Measurements from ENCODE around the gene RAPGEF2. TPM values are rescaled to one million over a fixed set of nuclear protein-coding genes. Genes with fewer than 3 reads are reported as not detected.
"Not testable (repeated sequence)": the region's sequence is repeated elsewhere in the genome, so short reads cannot be mapped to it uniquely, and the experiment has no call there.

Gene RAPGEF2
- total RNA-seq, 1 donor: 57.9 TPM

- H3K9me3 ChIP-seq (ENCODE audit: low read depth, low read length): no peaks in the 10 kb centered on the region
- H3K4me1 ChIP-seq (ENCODE audit: insufficient read depth, low read length): peaks cover 7% of the 10 kb centered on the region
- H3K27me3 ChIP-seq (ENCODE audit: insufficient read depth, low read length): no peaks in the 10 kb centered on the region
- no peak overlapping the region for H3K4me3 ChIP-seq (ENCODE audit: low read length)
Measured at GRCh38 chr4:159077702-159078495, 25.0 kb upstream of the RAPGEF2 start.

GRCh38 chr4:159079074-159079473, 23.8 kb upstream of the RAPGEF2 start:
- Histone ChIP-seq H3K9me3 (ENCODE audit: low read depth, low read length) (no peaks in the 10 kb centered on the region), H3K27me3 (ENCODE audit: insufficient read depth, low read length) (no peaks in the 10 kb centered on the region), H3K4me3 (ENCODE audit: low read length) (no peak overlapping the region)

GRCh38 chr4:159086606-159087005, 16.3 kb upstream of the RAPGEF2 start:
- Histone ChIP-seq H3K9me3 (ENCODE audit: low read depth, low read length) (no peaks in the 10 kb centered on the region), H3K27me3 (ENCODE audit: insufficient read depth, low read length) (no peaks in the 10 kb centered on the region), H3K4me1 (ENCODE audit: insufficient read depth, low read length) (no peaks in the 10 kb centered on the region), H3K4me3 (ENCODE audit: low read length) (no peak overlapping the region)

More at GRCh38 chr4:159079074-159079473, 23.8 kb upstream of the RAPGEF2 start:
- H3K4me1 ChIP-seq (ENCODE audit: insufficient read depth, low read length): peaks cover 7% of the 10 kb centered on the region

- H3K9me3 ChIP-seq (ENCODE audit: low read depth, low read length): no peaks in the 10 kb centered on the region
- no peak overlapping the region for H3K4me3 ChIP-seq (ENCODE audit: low read length)
- H3K4me1 ChIP-seq (ENCODE audit: insufficient read depth, low read length): no peaks in the 10 kb centered on the region
- H3K27me3 ChIP-seq (ENCODE audit: insufficient read depth, low read length): no peaks in the 10 kb centered on the region
Measured at GRCh38 chr4:159090255-159090654, 12.6 kb upstream of the RAPGEF2 start.

GRCh38 chr4:159094156-159094555, 8.7 kb upstream of the RAPGEF2 start:
- H3K4me1 ChIP-seq (ENCODE audit: insufficient read depth, low read length); H3K4me3 ChIP-seq (ENCODE audit: low read length); H3K27me3 ChIP-seq (ENCODE audit: insufficient read depth, low read length); H3K9me3 ChIP-seq (ENCODE audit: low read depth, low read length): not testable (repeated sequence)

GRCh38 chr4:159096434-159096833, 6.4 kb upstream of the RAPGEF2 start:
- Histone ChIP-seq H3K27me3 (ENCODE audit: insufficient read depth, low read length) (no peaks in the 10 kb centered on the region), H3K9me3 (ENCODE audit: low read depth, low read length) (no peaks in the 10 kb centered on the region), H3K4me3 (ENCODE audit: low read length) (no peak overlapping the region), H3K4me1 (ENCODE audit: insufficient read depth, low read length) (no peaks in the 10 kb centered on the region)

GRCh38 chr4:159097144-159097543, 5.7 kb upstream of the RAPGEF2 start:
- peaks cover 1% of the 10 kb centered on the region for H3K4me1 ChIP-seq (ENCODE audit: insufficient read depth, low read length)
- no peaks in the 10 kb centered on the region for H3K9me3 ChIP-seq (ENCODE audit: low read depth, low read length)
- no peak overlapping the region for H3K4me3 ChIP-seq (ENCODE audit: low read length)
- peaks cover 1% of the 10 kb centered on the region for H3K27me3 ChIP-seq (ENCODE audit: insufficient read depth, low read length)

GRCh38 chr4:159097785-159098184, 5.1 kb upstream of the RAPGEF2 start:
- peaks cover 6% of the 10 kb centered on the region for H3K4me1 ChIP-seq (ENCODE audit: insufficient read depth, low read length)
- peaks cover 4% of the 10 kb centered on the region for H3K27me3 ChIP-seq (ENCODE audit: insufficient read depth, low read length)
- no peak overlapping the region for H3K4me3 ChIP-seq (ENCODE audit: low read length)
- no peaks in the 10 kb centered on the region for H3K9me3 ChIP-seq (ENCODE audit: low read depth, low read length)

GRCh38 chr4:159098482-159099127, 4.3 kb upstream of the RAPGEF2 start:
- H3K4me3 ChIP-seq (ENCODE audit: low read length): no peak overlapping the region
- H3K27me3 ChIP-seq (ENCODE audit: insufficient read depth, low read length): peaks cover 4% of the 10 kb centered on the region
- H3K4me1 ChIP-seq (ENCODE audit: insufficient read depth, low read length): peaks cover 6% of the 10 kb centered on the region
- H3K9me3 ChIP-seq (ENCODE audit: low read depth, low read length): no peaks in the 10 kb centered on the region

- Histone ChIP-seq H3K9me3 (ENCODE audit: low read depth, low read length) (no peaks in the 10 kb centered on the region), H3K27me3 (ENCODE audit: insufficient read depth, low read length) (peaks cover 4% of the 10 kb centered on the region), H3K4me1 (ENCODE audit: insufficient read depth, low read length) (peaks cover 32% of the 10 kb centered on the region), H3K4me3 (ENCODE audit: low read length) (peak overlapping the region; percentile 83)
Measured at GRCh38 chr4:159101988-159102621, 774 bp upstream of the RAPGEF2 start.

GRCh38 chr4:159103384-159103990, 608 bp downstream of the RAPGEF2 start:
- Histone ChIP-seq H3K27me3 (ENCODE audit: insufficient read depth, low read length) (peaks cover 4% of the 10 kb centered on the region), H3K4me1 (ENCODE audit: insufficient read depth, low read length) (peaks cover 32% of the 10 kb centered on the region), H3K4me3 (ENCODE audit: low read length) (peak overlapping the region; percentile 83), H3K9me3 (ENCODE audit: low read depth, low read length) (no peaks in the 10 kb centered on the region)

GRCh38 chr4:159104694-159105414, 2.0 kb downstream of the RAPGEF2 start:
- Histone ChIP-seq H3K4me1 (ENCODE audit: insufficient read depth, low read length) (peaks cover 32% of the 10 kb centered on the region), H3K27me3 (ENCODE audit: insufficient read depth, low read length) (peaks cover 4% of the 10 kb centered on the region), H3K9me3 (ENCODE audit: low read depth, low read length) (no peaks in the 10 kb centered on the region), H3K4me3 (ENCODE audit: low read length) (peak overlapping the region; percentile 83)

- Histone ChIP-seq H3K4me3 (ENCODE audit: low read length) (no peak overlapping the region), H3K27me3 (ENCODE audit: insufficient read depth, low read length) (peaks cover 4% of the 10 kb centered on the region), H3K9me3 (ENCODE audit: low read depth, low read length) (no peaks in the 10 kb centered on the region), H3K4me1 (ENCODE audit: insufficient read depth, low read length) (peaks cover 32% of the 10 kb centered on the region)
Measured at GRCh38 chr4:159105761-159106243, 2.9 kb downstream of the RAPGEF2 start.

- H3K4me3 ChIP-seq (ENCODE audit: low read length): no peak overlapping the region
- H3K4me1 ChIP-seq (ENCODE audit: insufficient read depth, low read length): peaks cover 32% of the 10 kb centered on the region
- no peaks in the 10 kb centered on the region for H3K9me3 ChIP-seq (ENCODE audit: low read depth, low read length)
- H3K27me3 ChIP-seq (ENCODE audit: insufficient read depth, low read length): peaks cover 4% of the 10 kb centered on the region
Measured at GRCh38 chr4:159106636-159107035, 3.8 kb downstream of the RAPGEF2 start.
